ENCODE results near the gene MROH2A. TPM values are rescaled to one million over a fixed set of nuclear protein-coding genes. Genes with fewer than 3 reads are reported as not detected.

The MROH2A gene
- total RNA-seq, 1 donor from 2014 or later = not detected

DNA sequence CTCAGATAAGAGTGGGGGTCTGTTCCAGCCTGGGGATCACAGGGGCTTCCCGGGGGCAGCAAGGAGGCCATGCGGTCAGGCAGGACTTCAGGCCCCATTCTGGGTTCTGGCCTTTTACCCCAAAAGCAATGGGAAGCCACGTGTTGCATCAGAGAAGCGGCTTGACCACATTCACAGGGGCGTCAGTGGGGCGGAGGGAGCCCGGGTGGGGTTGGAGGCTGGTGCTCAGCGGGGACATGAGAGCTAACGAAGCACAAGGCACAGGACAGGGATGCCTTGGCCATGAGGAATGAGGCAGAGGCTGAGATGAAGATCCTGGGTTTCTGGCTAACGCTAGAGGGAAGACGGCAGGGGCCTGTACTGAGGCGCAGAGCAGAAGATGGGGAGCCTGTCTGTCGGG is 70.1 kb downstream of the MROH2A start:
- H3K9me3 Mint-ChIP-seq = no peaks in the 10 kb centered on the region
- TF ChIP-seq, protein P1, sequence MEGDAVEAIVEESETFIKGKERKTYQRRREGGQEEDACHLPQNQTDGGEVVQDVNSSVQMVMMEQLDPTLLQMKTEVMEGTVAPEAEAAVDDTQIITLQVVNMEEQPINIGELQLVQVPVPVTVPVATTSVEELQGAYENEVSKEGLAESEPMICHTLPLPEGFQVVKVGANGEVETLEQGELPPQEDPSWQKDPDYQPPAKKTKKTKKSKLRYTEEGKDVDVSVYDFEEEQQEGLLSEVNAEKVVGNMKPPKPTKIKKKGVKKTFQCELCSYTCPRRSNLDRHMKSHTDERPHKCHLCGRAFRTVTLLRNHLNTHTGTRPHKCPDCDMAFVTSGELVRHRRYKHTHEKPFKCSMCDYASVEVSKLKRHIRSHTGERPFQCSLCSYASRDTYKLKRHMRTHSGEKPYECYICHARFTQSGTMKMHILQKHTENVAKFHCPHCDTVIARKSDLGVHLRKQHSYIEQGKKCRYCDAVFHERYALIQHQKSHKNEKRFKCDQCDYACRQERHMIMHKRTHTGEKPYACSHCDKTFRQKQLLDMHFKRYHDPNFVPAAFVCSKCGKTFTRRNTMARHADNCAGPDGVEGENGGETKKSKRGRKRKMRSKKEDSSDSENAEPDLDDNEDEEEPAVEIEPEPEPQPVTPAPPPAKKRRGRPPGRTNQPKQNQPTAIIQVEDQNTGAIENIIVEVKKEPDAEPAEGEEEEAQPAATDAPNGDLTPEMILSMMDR (conservative IDR thresholded peaks at IDR 0.05) = no peak
- no peak overlapping the region for H3K4me3 Mint-ChIP-seq
- H3K27me3 Mint-ChIP-seq = no peaks in the 10 kb centered on the region
- no peak overlapping the region for H3K27ac Mint-ChIP-seq
- peaks cover 23% of the 10 kb centered on the region for H3K36me3 Mint-ChIP-seq
- peaks cover 11% of the 10 kb centered on the region for H3K4me1 Mint-ChIP-seq (ENCODE audit: unreplicated experiment)
- no peak for DNase-seq (ENCODE audit: extremely low spot score, unreplicated experiment)

DNA sequence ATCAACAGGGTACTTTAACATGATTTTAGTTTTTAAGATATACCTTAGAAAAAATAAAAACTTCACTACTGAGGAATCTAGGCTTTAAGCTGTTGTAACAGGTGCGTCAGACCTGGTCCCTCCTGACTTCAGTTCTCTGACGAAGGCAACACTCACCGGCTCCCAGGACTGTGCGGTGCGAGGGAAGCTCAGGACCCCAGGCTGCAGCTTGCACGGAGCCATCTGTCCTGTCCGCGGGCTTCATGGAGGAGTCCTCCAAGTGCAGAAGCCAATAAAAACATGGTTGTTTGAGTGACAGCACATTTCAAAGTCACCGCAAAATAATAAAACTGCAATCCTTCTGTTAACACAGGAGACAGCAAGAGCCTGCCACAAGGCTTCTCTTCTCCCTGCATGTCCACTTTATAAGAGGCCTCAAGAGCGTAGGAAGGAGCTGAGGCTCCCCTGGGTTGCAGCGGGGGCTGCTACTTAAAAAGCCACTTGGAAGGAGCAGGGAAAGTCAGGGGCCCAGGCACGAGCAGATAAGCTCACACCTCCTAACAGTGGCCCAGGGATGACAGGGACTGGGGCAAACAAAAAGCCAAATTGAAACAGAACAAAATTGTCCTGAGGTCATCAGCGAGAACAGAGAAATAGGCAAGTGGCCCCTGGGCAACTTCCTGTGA is 71.6 kb downstream of the MROH2A start:
- peaks cover 18% of the 10 kb centered on the region for H3K4me1 Mint-ChIP-seq (ENCODE audit: unreplicated experiment)

GRCh38 chr2:233850745-233851144 is 72.6 kb downstream of the MROH2A start:
- no peak overlapping the region for H3K27ac Mint-ChIP-seq
- no peaks in the 10 kb centered on the region for H3K27me3 Mint-ChIP-seq
- H3K4me1 Mint-ChIP-seq (ENCODE audit: unreplicated experiment) = peaks cover 22% of the 10 kb centered on the region
- TF ChIP-seq, protein P1 (conservative IDR thresholded peaks at IDR 0.05) = no peak
- peaks cover 17% of the 10 kb centered on the region for H3K36me3 Mint-ChIP-seq
- DNase-seq (ENCODE audit: extremely low spot score, unreplicated experiment) = no peak
- H3K9me3 Mint-ChIP-seq = no peaks in the 10 kb centered on the region
- H3K4me3 Mint-ChIP-seq = no peak overlapping the region

More for the DNA sequence above, 71.6 kb downstream of the MROH2A start:
- DNase-seq (ENCODE audit: extremely low spot score, unreplicated experiment) = peak; percentile 64
- TF ChIP-seq, protein P1 (conservative IDR thresholded peaks at IDR 0.05) = no peak
- Mint-ChIP-seq H3K4me3 (no peak overlapping the region), H3K9me3 (no peaks in the 10 kb centered on the region), H3K27ac (no peak overlapping the region), H3K27me3 (no peaks in the 10 kb centered on the region), H3K36me3 (peaks cover 18% of the 10 kb centered on the region)

GRCh38 chr2:233851169-233851568 is 73.0 kb downstream of the MROH2A start:
- no peak for DNase-seq (ENCODE audit: extremely low spot score, unreplicated experiment)
- H3K27ac Mint-ChIP-seq = no peak overlapping the region
- no peak overlapping the region for H3K4me3 Mint-ChIP-seq
- TF ChIP-seq, protein P1 (conservative IDR thresholded peaks at IDR 0.05) = no peak
- peaks cover 14% of the 10 kb centered on the region for H3K36me3 Mint-ChIP-seq
- H3K4me1 Mint-ChIP-seq (ENCODE audit: unreplicated experiment) = peaks cover 22% of the 10 kb centered on the region
- H3K27me3 Mint-ChIP-seq = no peaks in the 10 kb centered on the region
- no peaks in the 10 kb centered on the region for H3K9me3 Mint-ChIP-seq

- TF ChIP-seq, protein P1 (conservative IDR thresholded peaks at IDR 0.05) = no peak
- no peaks in the 10 kb centered on the region for H3K27me3 Mint-ChIP-seq
- H3K36me3 Mint-ChIP-seq = peaks cover 14% of the 10 kb centered on the region
- H3K4me3 Mint-ChIP-seq = peak overlapping the region; percentile 99
- H3K9me3 Mint-ChIP-seq = no peaks in the 10 kb centered on the region
- H3K27ac Mint-ChIP-seq = no peak overlapping the region
- H3K4me1 Mint-ChIP-seq (ENCODE audit: unreplicated experiment) = peaks cover 22% of the 10 kb centered on the region
- DNase-seq (ENCODE audit: extremely low spot score, unreplicated experiment) = no peak
Measured at GRCh38 chr2:233852056-233852455, 73.9 kb downstream of the MROH2A start.
